Measurements from ENCODE around the gene VEZT.

The VEZT gene

GRCh38 chr12:95220726-95221125, 3.1 kb downstream of the VEZT start:
- H3K4me1 ChIP-seq = peaks cover 0 to 71% (median 7%) of the 10 kb centered on the region in 4 donors
- H3K27me3 ChIP-seq = no peaks in the 10 kb centered on the region
- H3K9me3 ChIP-seq = no peaks in the 10 kb centered on the region
- H3K4me3 ChIP-seq = no peak overlapping the region
- no peak for DNase-seq
- peaks cover 0 to 9% (median 6%) of the 10 kb centered on the region in 3 donors for H3K36me3 ChIP-seq
- no peak for TF ChIP-seq CTCF (IDR thresholded peaks at IDR 0.05)
- H3K27ac ChIP-seq = no peak overlapping the region
- intact Hi-C loops (cut with DNase I; ENCODE audit: low total_unique reads) = loop anchor here (5.0 kb wide), 1 partner anchor 252 kb away; the partner anchor contains the start of gene METAP2

- peaks cover 0 to 9% (median 6%) of the 10 kb centered on the region in 3 donors for H3K36me3 ChIP-seq
- H3K4me3 ChIP-seq = no peak overlapping the region
- H3K4me1 ChIP-seq = peaks cover 0 to 86% (median 9%) of the 10 kb centered on the region in 4 donors
- no peak for TF ChIP-seq CTCF (IDR thresholded peaks at IDR 0.05)
- no peaks in the 10 kb centered on the region for H3K27me3 ChIP-seq
- peak overlapping the region; percentile 40 to 46 for H3K27ac ChIP-seq
- DNase-seq = no peak
- H3K9me3 ChIP-seq = no peaks in the 10 kb centered on the region
- intact Hi-C loops (cut with DNase I; ENCODE audit: low total_unique reads) = loop anchor here (5.0 kb wide), 1 partner anchor 248 kb away; the partner anchor contains the start of gene METAP2
Observed at GRCh38 chr12:95224202-95225170, 6.9 kb downstream of the VEZT start.

- Histone ChIP-seq H3K4me3 (no peak overlapping the region), H3K27ac (no peak overlapping the region), H3K4me1 (peaks cover 0 to 86% (median 8%) of the 10 kb centered on the region in 4 donors), H3K9me3 (no peaks in the 10 kb centered on the region), H3K36me3 (peaks cover 0 to 9% (median 6%) of the 10 kb centered on the region in 3 donors), H3K27me3 (no peaks in the 10 kb centered on the region)
- DNase-seq = no peak
- intact Hi-C loops (cut with DNase I; ENCODE audit: low total_unique reads) = no loop called here
- no peak for TF ChIP-seq CTCF (IDR thresholded peaks at IDR 0.05)
Observed at GRCh38 chr12:95225645-95226212, 8.1 kb downstream of the VEZT start.

- intact Hi-C loops (cut with DNase I; ENCODE audit: low total_unique reads) = no loop called here
- no peak for TF ChIP-seq CTCF (IDR thresholded peaks at IDR 0.05)
- DNase-seq = no peak
- Histone ChIP-seq H3K4me3 (no peak overlapping the region), H3K36me3 (peaks cover 0 to 9% (median 6%) of the 10 kb centered on the region in 3 donors), H3K9me3 (no peaks in the 10 kb centered on the region), H3K27ac (no peak overlapping the region), H3K4me1 (peaks cover 0 to 80% (median 11%) of the 10 kb centered on the region in 4 donors), H3K27me3 (no peaks in the 10 kb centered on the region)
Observed at GRCh38 chr12:95227818-95228356, 10.3 kb downstream of the VEZT start.

- no peak overlapping the region for H3K27ac ChIP-seq
- H3K4me1 ChIP-seq = peaks cover 0 to 76% (median 11%) of the 10 kb centered on the region in 4 donors
- H3K36me3 ChIP-seq = peaks cover 0 to 9% (median 6%) of the 10 kb centered on the region in 3 donors
- intact Hi-C loops (cut with DNase I; ENCODE audit: low total_unique reads) = no loop called here
- no peak for DNase-seq
- no peaks in the 10 kb centered on the region for H3K27me3 ChIP-seq
- no peak for TF ChIP-seq CTCF (IDR thresholded peaks at IDR 0.05)
- H3K9me3 ChIP-seq = no peaks in the 10 kb centered on the region
- no peak overlapping the region for H3K4me3 ChIP-seq
Observed at GRCh38 chr12:95228617-95229016, 11.0 kb downstream of the VEZT start.

Data from tibial artery (tissue), 4 donors.